Upper lobe of left lung (tissue), 4 donors: ENCODE measurements around the gene MCM6.

ENCODE experiments used
- CTCF ChIP-seq, 6 experiments: fragments of 450-650 bp in 4 of 6; fragments of 200-600 bp in 2 of 6; sonication (generic) in 2 of 6; IDR thresholded peaks; one replicate each; pipeline ENCODE4 v1.5.1; 2016 to 2019; ENCODE audit warnings: antibody characterized with exemption in 6 of 6
- POLR2A ChIP-seq, 4 donors: fragments of 450-650 bp; IDR thresholded peaks; one replicate each; pipeline ENCODE4 v1.5.1; 2016 to 2017; ENCODE audit warnings: antibody characterized with exemption in 4 of 4, mild to moderate bottlenecking in 2 of 4
- POLR2AphosphoS5 ChIP-seq, 2 donors: sonication (generic); formaldehyde crosslinking; IDR thresholded peaks; one replicate each; pipeline ENCODE4 v1.5.1; 2017; ENCODE audit warnings: antibody characterized with exemption in 2 of 2

GRCh38 chr2:135818937-135819610 is 57.2 kb downstream of the MCM6 start:
- TF ChIP-seq POLR2A (IDR thresholded peaks at IDR 0.05) (no peak), CTCF (IDR thresholded peaks at IDR 0.05) (no peak), POLR2AphosphoS5 (IDR thresholded peaks at IDR 0.05) (no peak)
